ENCODE data around the gene ATP1A3.
"Not testable (repeated sequence)": the region's sequence is repeated elsewhere in the genome, so short reads cannot be mapped to it uniquely, and the experiment has no call there.

ATP1A3 gene

DNA sequence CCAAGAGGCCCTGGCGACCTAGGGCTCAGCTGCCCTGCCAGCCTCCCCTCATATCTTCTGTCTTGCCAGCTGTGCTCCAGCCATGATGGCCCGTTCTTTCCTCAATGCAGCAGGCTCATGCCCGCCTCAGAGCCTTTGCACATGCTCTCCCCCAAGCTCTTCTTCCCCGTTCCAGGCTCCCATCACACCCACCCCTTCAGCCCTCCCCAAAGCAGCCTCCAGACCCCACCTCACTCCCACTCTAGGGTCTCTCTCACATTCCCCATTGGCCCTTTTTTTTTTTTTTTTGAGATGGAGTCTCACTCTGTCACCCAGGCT lies 29.9 kb upstream of the ATP1A3 start:
- no peaks in the 10 kb centered on the region for H3K4me1 ChIP-seq (ENCODE audit: insufficient read depth, low read length)
- no peaks in the 10 kb centered on the region for H3K9me3 ChIP-seq (ENCODE audit: low read length)
- no peak overlapping the region for H3K4me3 ChIP-seq (ENCODE audit: low read length)

DNA sequence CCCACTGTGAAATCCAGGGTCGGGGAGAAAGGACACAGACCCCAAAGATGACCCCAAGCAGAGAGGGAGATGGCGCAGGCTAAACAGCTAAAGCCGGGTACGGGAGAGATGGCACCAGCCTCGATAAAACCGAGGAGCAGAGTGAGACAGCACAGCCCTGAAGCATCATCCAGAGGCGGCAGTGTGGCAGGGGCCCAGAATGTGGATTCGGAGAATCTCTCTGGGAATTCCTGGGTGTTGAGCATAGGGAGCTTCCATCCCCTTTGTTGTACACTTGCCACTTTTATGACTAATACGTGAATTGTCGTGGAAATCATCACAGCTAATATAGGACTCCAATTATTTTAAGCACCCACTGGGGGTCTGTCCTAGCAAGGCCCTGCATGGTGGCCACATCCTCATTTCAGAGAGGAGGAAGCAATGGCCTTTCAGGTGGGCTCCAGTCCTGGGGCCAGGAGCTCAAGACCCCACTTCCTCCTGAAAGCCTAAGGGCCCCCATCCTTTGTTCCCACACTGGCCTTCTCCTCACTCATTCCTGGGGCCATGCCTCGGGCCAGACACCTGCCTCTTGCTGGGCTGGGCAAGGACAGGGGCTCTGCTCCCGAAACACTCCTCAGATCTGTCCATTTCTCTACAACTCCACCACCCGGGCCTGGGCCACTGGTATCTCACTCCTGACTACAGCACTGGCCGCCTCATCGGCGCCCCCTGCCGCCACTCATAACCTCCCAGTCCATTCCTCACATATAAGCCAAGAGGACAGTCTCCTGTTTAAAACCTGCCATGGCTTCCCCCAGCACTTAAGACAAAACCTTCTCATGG lies 29.3 kb upstream of the ATP1A3 start:
- H3K4me1 ChIP-seq (ENCODE audit: insufficient read depth, low read length): no peaks in the 10 kb centered on the region
- no peaks in the 10 kb centered on the region for H3K9me3 ChIP-seq (ENCODE audit: low read length)
- no peaks in the 10 kb centered on the region for H3K27me3 ChIP-seq (ENCODE audit: insufficient read depth, low read length)
- H3K4me3 ChIP-seq (ENCODE audit: low read length): no peak overlapping the region
- H2AFZ ChIP-seq (ENCODE audit: low read depth, low read length): no peak overlapping the region
- no peaks in the 10 kb centered on the region for H3K36me3 ChIP-seq (ENCODE audit: insufficient read depth, low read length)

More for the DNA sequence above, 29.9 kb upstream of the ATP1A3 start:
- H3K27me3 ChIP-seq (ENCODE audit: insufficient read depth, low read length): no peaks in the 10 kb centered on the region
- H3K36me3 ChIP-seq (ENCODE audit: insufficient read depth, low read length): no peaks in the 10 kb centered on the region
- no peak overlapping the region for H2AFZ ChIP-seq (ENCODE audit: low read depth, low read length)

DNA sequence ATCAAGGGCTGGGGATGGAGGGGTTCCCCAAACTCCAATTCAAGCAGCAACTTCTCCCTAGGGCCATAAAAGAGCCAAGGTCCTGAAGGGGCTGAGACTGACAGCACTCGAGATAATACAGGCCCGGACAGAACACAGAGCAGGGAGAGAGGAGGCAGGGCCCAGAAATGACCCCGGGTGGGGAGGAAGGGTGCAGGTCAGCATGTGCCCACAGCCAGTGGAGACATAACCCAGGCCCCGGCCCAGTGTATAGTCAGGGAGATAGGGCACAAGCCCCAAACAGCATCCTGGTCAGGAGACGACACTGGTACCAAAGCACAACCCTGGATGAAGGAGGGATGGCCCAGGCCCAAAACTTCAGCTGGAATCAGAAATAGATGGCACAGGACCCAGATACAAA lies 28.6 kb upstream of the ATP1A3 start:
- Histone ChIP-seq H2AFZ (ENCODE audit: low read depth, low read length) (no peak overlapping the region), H3K27me3 (ENCODE audit: insufficient read depth, low read length) (no peaks in the 10 kb centered on the region), H3K36me3 (ENCODE audit: insufficient read depth, low read length) (no peaks in the 10 kb centered on the region), H3K4me3 (ENCODE audit: low read length) (no peak overlapping the region), H3K4me1 (ENCODE audit: insufficient read depth, low read length) (no peaks in the 10 kb centered on the region), H3K9me3 (ENCODE audit: low read length) (no peaks in the 10 kb centered on the region)

DNA sequence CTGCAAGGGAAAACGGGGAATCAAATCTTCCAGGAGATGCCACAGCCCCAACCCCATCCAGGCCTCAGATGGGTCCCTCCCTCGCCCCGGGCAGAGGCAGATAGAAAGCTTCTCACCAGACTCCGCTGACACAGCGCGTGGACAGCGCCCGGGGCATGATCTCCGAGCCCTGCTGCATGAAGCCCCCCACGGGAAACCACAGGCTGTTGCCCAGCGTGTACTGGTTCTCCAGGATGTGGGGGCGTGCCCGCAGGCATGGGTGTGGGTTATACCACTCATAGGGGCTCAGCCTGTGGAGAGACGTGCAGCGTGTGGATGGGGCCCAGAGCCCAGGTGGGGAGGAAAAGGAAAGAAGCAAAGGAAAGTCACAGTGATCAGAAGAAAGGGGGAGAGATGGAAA lies 27.2 kb upstream of the ATP1A3 start:
- Histone ChIP-seq H2AFZ (ENCODE audit: low read depth, low read length) (no peak overlapping the region), H3K4me3 (ENCODE audit: low read length) (no peak overlapping the region), H3K9me3 (ENCODE audit: low read length) (no peaks in the 10 kb centered on the region), H3K4me1 (ENCODE audit: insufficient read depth, low read length) (no peaks in the 10 kb centered on the region), H3K36me3 (ENCODE audit: insufficient read depth, low read length) (no peaks in the 10 kb centered on the region), H3K27me3 (ENCODE audit: insufficient read depth, low read length) (no peaks in the 10 kb centered on the region)

DNA sequence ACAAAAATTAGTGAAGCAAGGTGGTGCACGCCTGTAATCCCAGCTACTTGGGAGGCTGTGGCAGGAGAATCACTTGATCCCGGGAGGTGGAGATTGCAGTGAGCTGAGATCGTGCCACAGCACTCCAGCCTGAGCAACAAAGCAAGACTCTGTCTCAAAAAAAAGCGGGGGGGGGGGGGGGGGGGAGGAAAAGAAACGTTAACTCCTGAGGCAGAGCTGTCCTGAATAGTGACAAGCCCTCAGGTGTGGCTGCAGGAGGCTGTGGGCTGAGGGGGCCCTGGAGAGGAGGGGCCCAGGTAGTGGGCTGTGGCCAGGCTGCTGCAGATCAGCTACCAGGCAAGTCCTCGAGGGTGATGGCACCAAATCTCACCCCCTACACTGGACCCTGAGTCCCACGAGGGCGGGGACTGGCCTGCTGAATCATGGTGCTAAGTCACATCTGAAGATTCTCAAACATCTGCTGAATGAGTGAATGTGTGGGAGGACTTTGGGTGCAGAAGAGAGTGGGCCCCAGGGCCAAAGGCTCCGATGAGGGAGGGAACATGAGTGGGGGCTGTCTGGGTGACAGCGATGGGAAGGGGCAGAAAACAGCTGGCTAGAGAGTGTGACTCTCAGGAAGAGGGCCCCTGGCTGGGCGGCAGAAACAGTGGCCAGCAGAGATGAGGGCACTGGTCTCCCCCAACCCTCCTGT lies 24.6 kb upstream of the ATP1A3 start:
- no peaks in the 10 kb centered on the region for H3K36me3 ChIP-seq (ENCODE audit: insufficient read depth, low read length)
- no peaks in the 10 kb centered on the region for H3K27me3 ChIP-seq (ENCODE audit: insufficient read depth, low read length)
- H2AFZ ChIP-seq (ENCODE audit: low read depth, low read length): no peak overlapping the region
- H3K4me3 ChIP-seq (ENCODE audit: low read length): no peak overlapping the region
- H3K4me1 ChIP-seq (ENCODE audit: insufficient read depth, low read length): no peaks in the 10 kb centered on the region
- no peaks in the 10 kb centered on the region for H3K9me3 ChIP-seq (ENCODE audit: low read length)

DNA sequence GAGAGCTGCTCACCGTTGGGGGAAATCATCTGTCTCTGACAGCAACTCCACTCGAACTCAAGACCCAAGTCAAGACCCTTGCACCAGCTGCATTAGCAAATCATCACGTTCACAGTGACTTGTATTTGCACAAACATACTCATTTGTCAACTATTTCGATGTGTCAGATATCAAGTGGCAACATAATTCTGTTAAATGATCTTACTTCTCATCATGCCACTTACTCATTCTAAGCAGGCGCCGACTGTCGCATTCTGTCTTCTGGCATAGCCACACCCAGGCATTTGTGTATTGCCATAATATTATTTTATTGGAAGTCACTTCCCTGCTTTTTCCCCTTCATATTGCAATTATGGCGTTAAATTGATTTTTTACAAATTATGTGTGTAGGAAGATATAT lies 23.0 kb upstream of the ATP1A3 start:
- Histone ChIP-seq H3K9me3 (ENCODE audit: low read length) (no peaks in the 10 kb centered on the region), H2AFZ (ENCODE audit: low read depth, low read length) (no peak overlapping the region), H3K36me3 (ENCODE audit: insufficient read depth, low read length) (no peaks in the 10 kb centered on the region), H3K4me3 (ENCODE audit: low read length) (no peak overlapping the region), H3K27me3 (ENCODE audit: insufficient read depth, low read length) (no peaks in the 10 kb centered on the region), H3K4me1 (ENCODE audit: insufficient read depth, low read length) (no peaks in the 10 kb centered on the region)

DNA sequence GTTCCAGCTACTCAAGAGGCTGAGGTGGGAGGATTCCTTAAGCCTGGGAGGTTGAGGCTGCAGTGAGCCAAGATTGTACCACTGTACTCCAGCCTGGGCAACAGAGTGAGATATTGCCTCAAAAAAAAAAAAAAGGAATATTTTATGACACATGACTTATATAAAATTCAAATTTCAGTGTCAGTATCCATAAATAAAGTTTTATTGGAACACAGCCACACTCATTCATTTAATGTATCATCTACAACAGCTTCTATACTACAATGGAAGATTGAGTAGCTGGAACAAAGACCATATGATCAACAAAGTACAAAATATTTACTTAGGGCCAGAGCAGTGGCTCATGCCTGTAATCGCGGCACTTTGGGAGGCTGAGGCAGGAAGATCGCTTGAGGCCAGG lies 18.7 kb upstream of the ATP1A3 start:
- H3K27me3 ChIP-seq (ENCODE audit: insufficient read depth, low read length); H2AFZ ChIP-seq (ENCODE audit: low read depth, low read length); H3K4me3 ChIP-seq (ENCODE audit: low read length); H3K4me1 ChIP-seq (ENCODE audit: insufficient read depth, low read length); H3K9me3 ChIP-seq (ENCODE audit: low read length); H3K36me3 ChIP-seq (ENCODE audit: insufficient read depth, low read length): not testable (repeated sequence)

DNA sequence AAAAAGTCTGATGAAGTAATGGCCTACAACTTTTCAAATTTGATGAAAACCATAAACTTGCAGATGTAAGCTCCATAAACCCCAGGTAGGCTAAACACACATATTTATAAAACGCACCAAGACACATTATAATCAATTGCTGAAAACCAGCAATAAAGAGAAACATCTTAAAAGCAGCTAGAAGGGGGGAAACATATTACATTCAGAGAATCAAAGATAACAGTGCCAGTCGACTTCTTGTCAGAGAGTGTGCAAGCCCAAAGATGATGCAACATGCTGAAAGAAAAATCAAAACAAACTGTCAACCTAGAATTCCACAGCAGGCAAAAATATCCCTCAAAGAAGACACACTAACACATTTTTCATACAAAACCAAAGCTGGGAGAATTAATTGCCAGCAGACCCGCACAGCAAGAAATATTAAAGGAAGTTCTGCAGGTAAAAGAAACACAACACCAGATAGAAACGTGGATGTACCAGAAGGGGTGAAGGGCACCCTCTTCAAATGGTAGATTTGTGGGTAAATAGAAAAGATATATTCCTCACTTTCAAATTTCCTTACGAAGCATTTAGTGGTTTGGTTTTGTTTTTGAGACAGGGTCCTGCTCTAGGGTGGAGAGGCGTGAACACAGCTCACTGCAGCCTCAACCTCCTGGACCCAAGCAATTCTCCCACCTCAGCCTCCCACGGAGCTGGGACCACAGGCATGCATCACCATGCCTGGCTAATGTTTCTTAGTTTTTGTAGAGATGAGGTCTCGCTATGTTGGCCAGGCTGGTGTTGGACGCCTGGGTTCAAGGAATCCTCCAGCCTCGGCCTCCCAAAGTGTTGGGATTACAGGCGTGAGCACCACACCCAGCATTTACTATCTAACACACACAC lies 16.5 kb upstream of the ATP1A3 start:
- no peak overlapping the region for H2AFZ ChIP-seq (ENCODE audit: low read depth, low read length)
- no peaks in the 10 kb centered on the region for H3K36me3 ChIP-seq (ENCODE audit: insufficient read depth, low read length)
- H3K4me3 ChIP-seq (ENCODE audit: low read length): no peak overlapping the region
- no peaks in the 10 kb centered on the region for H3K27me3 ChIP-seq (ENCODE audit: insufficient read depth, low read length)
- no peaks in the 10 kb centered on the region for H3K9me3 ChIP-seq (ENCODE audit: low read length)
- H3K4me1 ChIP-seq (ENCODE audit: insufficient read depth, low read length): no peaks in the 10 kb centered on the region

DNA sequence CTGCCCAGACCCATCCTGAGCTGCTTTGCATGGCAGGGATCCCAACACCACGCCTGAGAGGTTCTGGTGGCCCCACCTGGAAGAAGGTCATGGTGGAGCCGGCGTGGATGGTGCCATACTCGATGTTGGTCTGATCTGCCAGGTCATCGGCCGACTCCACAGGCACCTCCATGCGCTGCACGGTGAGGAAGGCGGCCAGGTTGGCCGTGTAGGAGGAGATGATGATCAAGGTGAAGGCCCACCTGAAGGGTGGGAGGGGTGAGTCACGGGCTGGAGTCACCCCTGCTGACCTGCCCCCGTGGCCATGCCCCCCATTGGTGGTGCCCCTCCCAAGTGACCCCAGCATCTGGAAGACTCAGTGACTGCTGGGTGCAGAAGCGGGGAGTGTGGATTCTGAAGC lies 12.5 kb upstream of the ATP1A3 start:
- H3K27me3 ChIP-seq (ENCODE audit: insufficient read depth, low read length): no peaks in the 10 kb centered on the region
- H3K36me3 ChIP-seq (ENCODE audit: insufficient read depth, low read length): no peaks in the 10 kb centered on the region
- no peak overlapping the region for H3K4me3 ChIP-seq (ENCODE audit: low read length)
- no peaks in the 10 kb centered on the region for H3K9me3 ChIP-seq (ENCODE audit: low read length)
- H3K4me1 ChIP-seq (ENCODE audit: insufficient read depth, low read length): no peaks in the 10 kb centered on the region
- H2AFZ ChIP-seq (ENCODE audit: low read depth, low read length): no peak overlapping the region

DNA sequence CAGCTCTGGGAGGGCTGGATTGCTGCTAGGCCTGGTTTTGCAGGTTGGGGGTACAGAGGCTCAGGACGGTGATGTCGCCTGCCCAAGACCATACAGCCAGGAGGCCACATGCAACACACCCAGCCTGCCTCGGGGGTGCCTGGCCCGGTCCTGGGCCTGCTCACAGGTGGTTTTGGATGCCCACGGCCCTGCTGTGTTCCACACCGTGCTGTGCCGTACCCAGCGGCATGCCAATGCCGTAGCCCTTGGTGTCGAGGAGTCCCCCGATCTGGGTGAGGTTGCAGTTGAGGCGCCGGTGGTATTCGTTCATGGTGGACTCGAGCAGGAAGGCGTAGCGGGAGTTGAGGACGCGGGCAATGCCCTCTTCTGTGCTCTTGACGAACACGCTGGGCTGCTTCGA lies 11.5 kb upstream of the ATP1A3 start:
- H3K36me3 ChIP-seq (ENCODE audit: insufficient read depth, low read length): no peaks in the 10 kb centered on the region
- no peaks in the 10 kb centered on the region for H3K9me3 ChIP-seq (ENCODE audit: low read length)
- no peaks in the 10 kb centered on the region for H3K4me1 ChIP-seq (ENCODE audit: insufficient read depth, low read length)
- H3K4me3 ChIP-seq (ENCODE audit: low read length): no peak overlapping the region
- no peak overlapping the region for H2AFZ ChIP-seq (ENCODE audit: low read depth, low read length)
- H3K27me3 ChIP-seq (ENCODE audit: insufficient read depth, low read length): peaks cover 4% of the 10 kb centered on the region

DNA sequence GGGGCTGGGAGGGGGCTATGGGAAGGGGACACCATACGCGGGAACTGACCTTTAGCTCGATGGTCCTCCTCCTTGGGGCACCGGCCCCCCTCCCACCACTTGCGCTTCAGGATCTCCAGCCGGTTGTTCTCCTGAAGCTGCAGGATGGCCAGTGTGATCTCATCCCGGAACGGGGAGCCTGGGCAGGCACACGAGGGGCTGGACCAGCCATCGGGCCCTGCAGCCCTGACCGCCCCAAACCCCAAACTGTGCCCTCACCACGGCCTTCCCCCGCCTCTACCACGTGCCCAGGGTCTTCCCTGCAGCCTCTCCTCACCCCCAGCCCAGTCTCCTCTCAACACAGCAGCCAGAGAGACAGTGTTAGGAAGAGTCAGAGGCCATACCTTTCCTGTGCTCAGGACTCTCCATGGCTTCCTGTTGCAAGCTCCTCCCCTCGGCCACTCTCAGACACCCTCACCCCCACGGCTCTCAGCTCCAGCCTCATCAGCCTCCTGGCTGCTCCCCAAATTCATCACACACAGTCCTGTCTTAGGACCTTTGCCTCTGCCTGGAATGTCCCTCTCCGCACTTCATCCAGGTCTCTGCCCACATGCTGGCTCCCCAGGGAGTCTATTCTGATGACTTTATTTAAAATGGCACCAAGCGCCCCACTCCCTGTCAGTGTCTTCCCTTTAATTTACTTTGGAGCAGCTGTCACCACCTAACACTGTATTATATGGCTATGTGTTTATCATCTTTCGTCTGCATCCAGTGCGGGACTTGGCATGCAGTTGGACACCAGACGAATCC lies 9.7 kb upstream of the ATP1A3 start:
- no peak overlapping the region for H3K4me3 ChIP-seq (ENCODE audit: low read length)
- no peaks in the 10 kb centered on the region for H3K9me3 ChIP-seq (ENCODE audit: low read length)
- peaks cover 7% of the 10 kb centered on the region for H3K4me1 ChIP-seq (ENCODE audit: insufficient read depth, low read length)
- H3K27me3 ChIP-seq (ENCODE audit: insufficient read depth, low read length): peaks cover 18% of the 10 kb centered on the region
- H3K36me3 ChIP-seq (ENCODE audit: insufficient read depth, low read length): no peaks in the 10 kb centered on the region
- H2AFZ ChIP-seq (ENCODE audit: low read depth, low read length): no peak overlapping the region

DNA sequence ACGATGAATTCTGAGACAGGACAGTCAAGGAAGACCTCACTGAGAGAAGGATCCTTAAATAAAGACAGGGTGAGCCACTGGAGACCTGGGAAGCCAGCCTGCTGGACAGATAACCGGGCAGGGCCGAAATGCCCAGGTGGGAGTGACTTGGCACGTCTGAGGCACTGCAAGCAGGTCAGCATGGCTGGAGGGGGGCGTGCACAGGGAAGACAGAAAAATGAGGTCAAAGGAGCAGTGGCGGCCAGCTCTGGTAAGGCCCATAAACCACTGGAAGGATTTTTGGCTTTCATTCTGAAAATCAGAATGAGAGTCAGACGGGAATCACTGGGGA lies 5.8 kb upstream of the ATP1A3 start:
- Histone ChIP-seq H3K4me3 (ENCODE audit: low read length) (no peak overlapping the region), H3K9me3 (ENCODE audit: low read length) (no peaks in the 10 kb centered on the region), H3K4me1 (ENCODE audit: insufficient read depth, low read length) (peaks cover 41% of the 10 kb centered on the region), H3K36me3 (ENCODE audit: insufficient read depth, low read length) (no peaks in the 10 kb centered on the region), H3K27me3 (ENCODE audit: insufficient read depth, low read length) (peaks cover 18% of the 10 kb centered on the region), H2AFZ (ENCODE audit: low read depth, low read length) (no peak overlapping the region)
